HL-60 (cell line): Measurements from ENCODE around the gene ICAM1.

Experiments used
- DNase-seq, 2 experiments: peaks; one replicate each; pipeline ENCODE4 v3.0.0-alpha.2; 2010 to 2020; ENCODE audit warnings: low read depth in 1 of 2, low spot score in 1 of 2
- H3K27ac ChIP-seq: fragments of 250-450 bp; sonication (Bioruptor Pico); replicated peaks from 2 replicates; pipeline ENCODE4 v1.5.1; 2020; ENCODE audit warnings: mild to moderate bottlenecking, moderate library complexity
- H3K27me3 ChIP-seq: fragments of 250-450 bp; sonication (Bioruptor Pico); 2 replicates; pipeline ENCODE4 v1.5.1; 2021; ENCODE audit warnings: mild to moderate bottlenecking, moderate library complexity; ENCODE audit not compliant: insufficient read depth, poor library complexity, severe bottlenecking
- H3K4me3 ChIP-seq: replicated peaks from 2 replicates; pipeline ENCODE4 v1.5.1; 2011; ENCODE audit warnings: mild to moderate bottlenecking, control low read depth, low read length; ENCODE audit not compliant: insufficient read depth
- GABPA ChIP-seq: IDR thresholded peaks from 2 replicates; pipeline ENCODE4 v1.6.1; 2012; ENCODE audit warnings: low read depth
- POLR2AphosphoS5 ChIP-seq: IDR thresholded peaks from 2 replicates; pipeline ENCODE4 v1.6.1; 2012; ENCODE audit warnings: low read depth
- SPI1 ChIP-seq: IDR thresholded peaks from 2 replicates; pipeline ENCODE4 v1.6.1; 2012; ENCODE audit warnings: low read depth, mild to moderate bottlenecking, borderline replicate concordance
- TF ChIP-seq, protein P1 (sequence below): IDR thresholded peaks from 2 replicates; pipeline ENCODE4 v1.6.1; 2012; ENCODE audit warnings: low read depth; ENCODE audit not compliant: insufficient replicate concordance
- TF ChIP-seq, protein P2 (sequence below): IDR thresholded peaks from one replicate; pipeline ENCODE4 v1.5.1; 2011; ENCODE audit warnings: low read length, control low read depth, inconsistent platforms; ENCODE audit not compliant: insufficient read depth

Gene ICAM1

DNA sequence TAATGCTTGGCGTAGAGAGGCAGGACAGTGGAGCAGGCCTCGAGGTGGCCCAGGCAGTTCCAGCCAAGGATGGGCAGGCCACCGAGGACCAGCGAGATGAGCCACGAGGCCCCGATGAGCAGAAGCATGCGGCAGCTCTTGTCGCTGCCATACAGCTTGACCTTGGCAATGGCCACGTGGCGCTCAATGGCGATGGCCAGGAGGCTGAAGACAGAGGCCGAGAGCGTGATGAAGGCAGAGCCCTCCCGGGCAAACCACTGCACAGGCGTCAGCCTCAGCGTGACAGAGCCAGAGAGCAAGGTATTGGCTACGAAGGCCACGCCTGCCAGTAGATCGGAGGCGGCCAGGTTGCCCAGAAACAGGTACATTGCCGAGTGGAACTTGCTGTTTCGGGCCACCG is 46.6 kb upstream of the ICAM1 start:
- no peaks in the 10 kb centered on the region for H3K27me3 ChIP-seq
- TF ChIP-seq POLR2AphosphoS5, result no peak
- DNase-seq, result no peak
- H3K27ac ChIP-seq, result no peak overlapping the region
- no peak overlapping the region for H3K4me3 ChIP-seq

DNA sequence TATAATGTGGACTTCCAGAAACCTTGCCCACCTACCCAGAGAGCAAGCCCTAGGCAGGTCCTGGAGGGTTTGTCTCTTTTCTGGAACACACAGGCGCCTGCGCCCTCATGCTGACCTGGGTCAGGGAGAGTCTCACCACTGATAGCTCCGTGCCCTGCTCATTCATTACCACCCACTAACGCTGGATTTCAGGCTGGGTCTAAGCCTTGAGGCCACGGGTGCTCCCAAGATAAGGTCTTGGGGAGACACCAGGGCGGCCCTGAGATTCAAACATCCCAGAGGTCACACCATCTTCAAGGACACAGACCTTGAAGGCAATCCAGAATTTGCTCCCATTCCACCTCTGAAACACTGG is 44.9 kb upstream of the ICAM1 start:
- TF ChIP-seq, protein P1, sequence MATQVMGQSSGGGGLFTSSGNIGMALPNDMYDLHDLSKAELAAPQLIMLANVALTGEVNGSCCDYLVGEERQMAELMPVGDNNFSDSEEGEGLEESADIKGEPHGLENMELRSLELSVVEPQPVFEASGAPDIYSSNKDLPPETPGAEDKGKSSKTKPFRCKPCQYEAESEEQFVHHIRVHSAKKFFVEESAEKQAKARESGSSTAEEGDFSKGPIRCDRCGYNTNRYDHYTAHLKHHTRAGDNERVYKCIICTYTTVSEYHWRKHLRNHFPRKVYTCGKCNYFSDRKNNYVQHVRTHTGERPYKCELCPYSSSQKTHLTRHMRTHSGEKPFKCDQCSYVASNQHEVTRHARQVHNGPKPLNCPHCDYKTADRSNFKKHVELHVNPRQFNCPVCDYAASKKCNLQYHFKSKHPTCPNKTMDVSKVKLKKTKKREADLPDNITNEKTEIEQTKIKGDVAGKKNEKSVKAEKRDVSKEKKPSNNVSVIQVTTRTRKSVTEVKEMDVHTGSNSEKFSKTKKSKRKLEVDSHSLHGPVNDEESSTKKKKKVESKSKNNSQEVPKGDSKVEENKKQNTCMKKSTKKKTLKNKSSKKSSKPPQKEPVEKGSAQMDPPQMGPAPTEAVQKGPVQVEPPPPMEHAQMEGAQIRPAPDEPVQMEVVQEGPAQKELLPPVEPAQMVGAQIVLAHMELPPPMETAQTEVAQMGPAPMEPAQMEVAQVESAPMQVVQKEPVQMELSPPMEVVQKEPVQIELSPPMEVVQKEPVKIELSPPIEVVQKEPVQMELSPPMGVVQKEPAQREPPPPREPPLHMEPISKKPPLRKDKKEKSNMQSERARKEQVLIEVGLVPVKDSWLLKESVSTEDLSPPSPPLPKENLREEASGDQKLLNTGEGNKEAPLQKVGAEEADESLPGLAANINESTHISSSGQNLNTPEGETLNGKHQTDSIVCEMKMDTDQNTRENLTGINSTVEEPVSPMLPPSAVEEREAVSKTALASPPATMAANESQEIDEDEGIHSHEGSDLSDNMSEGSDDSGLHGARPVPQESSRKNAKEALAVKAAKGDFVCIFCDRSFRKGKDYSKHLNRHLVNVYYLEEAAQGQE, result no peak
- no peak for TF ChIP-seq GABPA
- TF ChIP-seq, protein P2, sequence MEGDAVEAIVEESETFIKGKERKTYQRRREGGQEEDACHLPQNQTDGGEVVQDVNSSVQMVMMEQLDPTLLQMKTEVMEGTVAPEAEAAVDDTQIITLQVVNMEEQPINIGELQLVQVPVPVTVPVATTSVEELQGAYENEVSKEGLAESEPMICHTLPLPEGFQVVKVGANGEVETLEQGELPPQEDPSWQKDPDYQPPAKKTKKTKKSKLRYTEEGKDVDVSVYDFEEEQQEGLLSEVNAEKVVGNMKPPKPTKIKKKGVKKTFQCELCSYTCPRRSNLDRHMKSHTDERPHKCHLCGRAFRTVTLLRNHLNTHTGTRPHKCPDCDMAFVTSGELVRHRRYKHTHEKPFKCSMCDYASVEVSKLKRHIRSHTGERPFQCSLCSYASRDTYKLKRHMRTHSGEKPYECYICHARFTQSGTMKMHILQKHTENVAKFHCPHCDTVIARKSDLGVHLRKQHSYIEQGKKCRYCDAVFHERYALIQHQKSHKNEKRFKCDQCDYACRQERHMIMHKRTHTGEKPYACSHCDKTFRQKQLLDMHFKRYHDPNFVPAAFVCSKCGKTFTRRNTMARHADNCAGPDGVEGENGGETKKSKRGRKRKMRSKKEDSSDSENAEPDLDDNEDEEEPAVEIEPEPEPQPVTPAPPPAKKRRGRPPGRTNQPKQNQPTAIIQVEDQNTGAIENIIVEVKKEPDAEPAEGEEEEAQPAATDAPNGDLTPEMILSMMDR, result no peak
- TF ChIP-seq SPI1, result no peak
- TF ChIP-seq POLR2AphosphoS5, result no peak
- DNase-seq, result no peak
- Histone ChIP-seq H3K27me3 (no peaks in the 10 kb centered on the region), H3K4me3 (no peak overlapping the region), H3K27ac (no peak overlapping the region)

DNA sequence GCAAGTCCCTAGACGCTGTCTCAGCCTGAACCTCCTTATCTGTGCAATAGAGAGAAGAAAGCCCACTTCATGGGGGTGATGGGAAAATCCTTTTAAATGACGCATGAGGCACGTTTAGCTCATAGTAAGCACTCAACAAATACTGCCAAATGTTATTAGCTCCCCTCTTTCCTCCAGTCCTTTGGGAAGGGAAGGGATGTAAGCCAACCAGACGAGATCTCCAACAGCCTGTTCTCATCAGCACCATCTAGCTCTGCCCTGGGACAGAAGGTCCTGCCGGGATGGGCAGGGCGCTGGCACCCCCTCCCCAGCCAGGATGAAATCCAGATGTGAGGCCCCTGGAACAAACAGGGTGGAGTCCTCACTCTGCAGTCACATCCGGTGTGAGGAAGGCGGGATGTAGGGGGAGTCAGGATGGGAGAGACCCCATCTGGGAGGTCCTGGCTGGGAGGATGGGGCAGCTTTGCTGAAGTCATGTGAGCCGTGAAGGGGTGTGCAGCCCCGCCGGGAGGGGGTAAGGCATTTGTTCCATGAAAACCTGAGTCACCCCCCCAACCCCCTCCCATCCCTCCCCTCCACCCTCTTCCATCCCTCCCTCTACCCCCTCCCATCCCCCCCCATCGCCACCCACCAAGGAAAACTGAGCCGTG is 44.4 kb upstream of the ICAM1 start:
- TF ChIP-seq, protein P2, result no peak
- TF ChIP-seq SPI1 (no peak), POLR2AphosphoS5 (no peak), GABPA (no peak)
- TF ChIP-seq, protein P1, result no peak
- Histone ChIP-seq H3K27ac (no peak overlapping the region), H3K27me3 (no peaks in the 10 kb centered on the region), H3K4me3 (no peak overlapping the region)
- DNase-seq, result no peak

DNA sequence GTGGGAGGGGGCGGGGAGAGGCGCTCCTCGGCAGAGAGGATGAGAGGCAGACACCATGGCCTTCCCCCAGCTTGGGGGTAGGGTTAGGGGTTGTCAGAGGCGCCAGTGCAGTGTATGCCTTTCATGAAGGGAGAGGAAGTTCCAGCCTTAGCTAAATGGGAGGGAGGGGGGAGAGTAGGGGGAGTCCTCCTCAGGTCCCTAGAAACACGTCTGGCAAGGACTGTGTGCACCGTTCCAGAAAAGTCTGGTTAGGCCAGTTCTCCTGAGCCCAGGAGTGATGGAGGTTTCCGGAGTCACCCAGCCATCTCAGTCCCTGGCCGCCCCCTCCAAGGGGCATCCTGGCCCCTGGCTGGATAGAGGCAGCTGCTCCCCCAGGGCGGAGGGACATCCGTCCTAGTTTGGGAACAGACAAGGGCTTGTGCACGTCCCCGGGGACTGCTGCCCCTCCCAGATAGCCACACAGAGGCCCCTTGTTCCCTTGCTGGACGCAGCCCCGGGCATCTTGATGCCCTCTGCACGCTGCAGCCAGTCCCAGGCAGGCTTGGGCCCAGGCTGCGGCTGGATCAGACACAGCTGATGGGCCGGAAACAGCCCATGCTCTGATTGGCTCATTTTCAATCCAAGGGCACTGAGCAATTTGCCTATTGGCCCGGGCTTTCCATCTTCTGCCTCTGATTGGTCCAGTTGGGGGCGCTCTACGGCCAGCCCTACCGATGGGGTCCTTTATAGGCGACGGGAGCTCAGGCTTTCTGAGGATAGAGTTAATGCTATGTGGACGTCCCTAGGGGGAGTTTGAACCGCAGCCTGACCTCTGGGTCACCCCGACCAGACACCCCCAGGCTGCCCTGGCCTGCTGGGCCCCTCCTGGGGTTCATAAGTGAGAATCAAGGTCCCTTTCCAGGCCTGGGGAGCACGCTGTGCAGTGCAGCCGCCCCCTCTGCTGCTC is 43.6 kb upstream of the ICAM1 start:
- H3K27me3 ChIP-seq, result no peaks in the 10 kb centered on the region
- H3K27ac ChIP-seq, result no peak overlapping the region
- TF ChIP-seq, protein P1, result no peak
- TF ChIP-seq GABPA (no peak), POLR2AphosphoS5 (no peak), SPI1 (no peak)
- TF ChIP-seq, protein P2, result no peak
- no peak for DNase-seq
- no peak overlapping the region for H3K4me3 ChIP-seq
